Body of pancreas (tissue), 4 donors: ENCODE results near the gene KDM2A. TPM values are rescaled to one million over a fixed set of nuclear protein-coding genes. Genes with fewer than 3 reads are reported as not detected.

ENCODE experiments used
- ATAC-seq: fragments of 150-250 bp; one replicate; pipeline ENCODE4 v1.9.1; 2016
- DNase-seq, 4 donors: peaks; one replicate each; pipeline ENCODE4 v3.0.0-alpha.2; 2019
- H3K27ac ChIP-seq, 4 donors: fragments of 200-600 bp; sonication (generic); 1 replicate in 3 of 4; 2 replicates in 1 of 4; pipeline versions ENCODE4 v1.5.1 to v1.6.1; 2016 to 2019; ENCODE audit warnings: mild to moderate bottlenecking in 1 of 4, mixed read lengths in 1 of 4, moderate library complexity in 1 of 4
- H3K27me3 ChIP-seq, 2 donors: fragments of 200-600 bp; sonication (generic); one replicate each; pipeline ENCODE4 v1.6.0; 2016; ENCODE audit warnings: mild to moderate bottlenecking in 1 of 2
- H3K36me3 ChIP-seq, 2 donors: fragments of 200-600 bp; sonication (generic); replicated peaks in 1 of 2; 2 replicates each; pipeline ENCODE4 v1.5.1; 2016; ENCODE audit warnings: low read depth in 2 of 2; ENCODE audit not compliant: insufficient read depth in 1 of 2
- H3K4me1 ChIP-seq: fragments of 200-600 bp; sonication (generic); one replicate; pipeline ENCODE4 v1.6.0; 2016
- H3K4me3 ChIP-seq, 2 donors: fragments of 200-600 bp; sonication (generic); 1 replicate in 1 of 2; 2 replicates in 1 of 2; pipeline ENCODE4 v1.5.1; 2016 to 2019
- H3K9me3 ChIP-seq, 3 donors: fragments of 200-600 bp; sonication (generic); 1 replicate in 2 of 3; 2 replicates in 1 of 3; pipeline ENCODE4 v1.5.1; 2016
- POLR2A ChIP-seq, 3 donors: fragments of 450-650 bp; IDR thresholded peaks; one replicate each; pipeline ENCODE4 v1.6.1; 2016; ENCODE audit warnings: antibody characterized with exemption in 3 of 3, mild to moderate bottlenecking in 2 of 3
- WGBS, 2 donors: methylation state at CpG; one replicate each; pipeline ENCODE4 v1.1.5; 2017; 5-methylcytosine and 5-hydroxymethylcytosine counted together
- intact Hi-C: fragments of 100-400 bp; cut with DNase I; formaldehyde crosslinking; loops from one replicate; pipeline ENCODE4 v1.15.1; 2023
- total RNA-seq, 2 donors: library from RNA; depleted of rRNA; stranded (reverse); fragments of >200 nt; gene quantifications; one replicate each; pipeline ENCODE4 v1.1.0, GENCODE V29; 2016
- TF ChIP-seq, protein P1 (sequence below), 7 experiments: fragments of 450-650 bp in 4 of 7; fragments of 200-600 bp in 3 of 7; sonication (generic) in 3 of 7; IDR thresholded peaks; one replicate each; pipeline ENCODE4 v1.5.1; 2016 to 2019; ENCODE audit warnings: antibody characterized with exemption in 7 of 7

KDM2A gene
- total RNA-seq, 2 donors from 2014 or later: 26.5 to 29.0 TPM

DNA sequence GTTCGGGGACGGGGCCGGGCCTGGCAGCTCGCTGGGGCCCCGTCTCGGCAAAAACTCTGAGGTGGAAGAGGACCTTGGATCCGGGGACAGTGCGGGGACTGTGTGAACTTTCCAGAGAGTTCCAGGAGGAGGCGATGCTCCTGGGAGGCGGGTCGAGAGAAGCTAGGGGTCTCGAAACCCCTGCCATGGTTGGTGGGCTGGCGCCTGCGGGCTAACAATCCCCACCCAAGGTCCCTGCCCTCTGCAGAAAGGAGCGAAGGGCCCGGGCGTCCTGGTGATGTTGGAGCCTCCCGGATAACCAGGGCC lies 142.5 kb downstream of the KDM2A start:
- DNase-seq: no peak
- WGBS, 2 donors: 14 to 43% methylated on average over 4 to 18 of the region's 18 CpGs
- no peak for ATAC-seq
- no peak overlapping the region for H3K27ac ChIP-seq
- intact Hi-C loops: loop anchor here (5.0 kb wide), 1 partner anchor 126 kb away; no protein-coding TSS in a partner anchor
- no peak overlapping the region for H3K4me3 ChIP-seq
- H3K36me3 ChIP-seq: no peaks in the 10 kb centered on the region
- no peaks in the 10 kb centered on the region for H3K27me3 ChIP-seq
- peaks cover 25% of the 10 kb centered on the region for H3K4me1 ChIP-seq
- TF ChIP-seq POLR2A (IDR thresholded peaks at IDR 0.05): no peak
- TF ChIP-seq, protein P1, sequence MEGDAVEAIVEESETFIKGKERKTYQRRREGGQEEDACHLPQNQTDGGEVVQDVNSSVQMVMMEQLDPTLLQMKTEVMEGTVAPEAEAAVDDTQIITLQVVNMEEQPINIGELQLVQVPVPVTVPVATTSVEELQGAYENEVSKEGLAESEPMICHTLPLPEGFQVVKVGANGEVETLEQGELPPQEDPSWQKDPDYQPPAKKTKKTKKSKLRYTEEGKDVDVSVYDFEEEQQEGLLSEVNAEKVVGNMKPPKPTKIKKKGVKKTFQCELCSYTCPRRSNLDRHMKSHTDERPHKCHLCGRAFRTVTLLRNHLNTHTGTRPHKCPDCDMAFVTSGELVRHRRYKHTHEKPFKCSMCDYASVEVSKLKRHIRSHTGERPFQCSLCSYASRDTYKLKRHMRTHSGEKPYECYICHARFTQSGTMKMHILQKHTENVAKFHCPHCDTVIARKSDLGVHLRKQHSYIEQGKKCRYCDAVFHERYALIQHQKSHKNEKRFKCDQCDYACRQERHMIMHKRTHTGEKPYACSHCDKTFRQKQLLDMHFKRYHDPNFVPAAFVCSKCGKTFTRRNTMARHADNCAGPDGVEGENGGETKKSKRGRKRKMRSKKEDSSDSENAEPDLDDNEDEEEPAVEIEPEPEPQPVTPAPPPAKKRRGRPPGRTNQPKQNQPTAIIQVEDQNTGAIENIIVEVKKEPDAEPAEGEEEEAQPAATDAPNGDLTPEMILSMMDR (IDR thresholded peaks at IDR 0.05): no peak
- H3K9me3 ChIP-seq: no peaks in the 10 kb centered on the region

DNA sequence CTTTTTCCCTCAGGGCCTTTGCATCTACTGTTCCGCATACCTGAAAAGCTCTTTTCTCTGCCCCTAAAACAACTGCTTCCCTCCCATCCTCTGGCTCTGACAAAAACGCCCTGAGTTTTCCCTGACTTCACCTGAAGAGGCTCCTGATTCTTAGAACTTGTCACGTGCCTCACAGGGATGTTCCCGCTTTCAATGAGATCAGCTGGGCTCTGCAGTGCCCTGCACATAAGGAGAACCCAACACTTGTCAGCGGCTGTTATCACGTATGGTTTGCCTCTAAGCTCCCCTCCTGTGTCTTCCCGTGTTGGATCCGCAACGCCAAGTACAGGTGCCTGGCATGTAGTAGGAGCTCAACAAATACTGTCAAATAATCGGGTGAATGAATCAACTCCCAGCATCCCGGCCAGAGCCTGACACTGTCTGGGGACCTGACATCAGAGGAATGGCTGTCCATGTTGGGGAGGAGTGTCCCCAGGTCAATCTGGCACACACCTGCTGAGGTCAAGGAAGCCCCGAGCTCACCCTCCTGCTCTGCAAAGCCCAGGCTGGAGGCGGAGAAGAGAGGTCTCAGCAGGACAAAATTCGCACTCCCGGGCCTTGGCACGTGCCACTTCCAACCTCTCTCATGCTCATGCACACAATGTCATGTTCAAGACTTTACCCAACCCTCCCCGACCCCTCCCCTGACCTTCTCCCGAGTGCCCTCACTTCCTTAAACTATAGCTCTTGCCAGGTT lies 143.1 kb downstream of the KDM2A start:
- TF ChIP-seq, protein P1 (IDR thresholded peaks at IDR 0.05): no peak
- TF ChIP-seq POLR2A (IDR thresholded peaks at IDR 0.05): no peak
- DNase-seq: peak in 1 of 4 donors; percentile 15
- Histone ChIP-seq H3K27me3 (no peaks in the 10 kb centered on the region), H3K27ac (no peak overlapping the region), H3K36me3 (no peaks in the 10 kb centered on the region), H3K4me3 (no peak overlapping the region), H3K9me3 (no peaks in the 10 kb centered on the region), H3K4me1 (peaks cover 25% of the 10 kb centered on the region)
- ATAC-seq: no peak
- 48 to 50% methylated on average over 15 to 18 of the region's 18 CpGs for WGBS, 2 donors
- intact Hi-C loops: loop anchor here (5.0 kb wide), 1 partner anchor 125 kb away; no protein-coding TSS in a partner anchor

DNA sequence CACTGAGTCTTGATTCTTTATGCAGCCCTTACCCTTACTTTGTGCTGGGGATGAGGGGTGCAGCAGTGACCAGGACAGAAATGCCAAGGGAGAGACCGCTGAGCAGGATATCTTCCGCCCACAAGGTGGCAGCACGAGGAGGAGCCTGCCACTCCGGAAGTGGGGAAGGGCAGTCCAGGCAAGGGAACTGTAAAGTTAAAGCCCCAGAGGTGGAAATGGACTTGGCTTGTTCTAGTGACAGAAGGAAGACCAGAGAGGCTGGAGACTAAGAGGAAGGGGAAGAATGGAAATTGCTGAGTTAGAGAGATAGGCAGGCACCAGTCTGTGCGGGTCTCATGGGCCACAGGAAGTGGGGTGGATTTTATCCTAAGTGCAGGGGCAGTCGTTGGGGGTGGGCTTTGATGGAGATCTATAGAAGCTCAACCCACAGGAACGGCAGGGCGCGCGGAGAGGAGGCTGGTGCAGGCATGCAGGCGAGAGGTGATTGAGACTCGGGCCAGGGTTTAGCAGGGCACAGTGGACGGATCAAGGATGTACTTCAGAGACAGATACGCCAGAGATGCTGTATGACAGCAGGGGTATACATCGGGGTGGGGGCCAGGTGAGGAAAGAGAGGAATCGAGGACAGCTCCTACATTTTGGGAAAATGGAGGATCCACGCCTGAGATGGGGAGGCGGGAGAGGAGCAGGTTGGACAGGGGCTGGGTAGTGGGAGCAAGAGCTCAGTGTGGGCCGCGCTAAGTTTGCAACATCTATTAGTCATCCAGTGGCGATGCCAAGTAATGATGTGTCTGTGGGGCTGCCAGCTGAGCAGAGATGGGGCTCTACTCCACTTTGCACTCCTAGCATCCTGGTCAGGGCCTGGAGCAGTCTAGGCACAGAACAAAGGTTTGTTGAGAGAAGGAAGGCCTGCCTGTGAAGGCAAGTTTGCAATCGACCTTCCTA lies 143.9 kb downstream of the KDM2A start:
- intact Hi-C loops: loop anchor here (5.0 kb wide), 1 partner anchor 124 kb away; no protein-coding TSS in a partner anchor
- ATAC-seq: peak; percentile 54
- WGBS, 2 donors: 36 to 52% methylated on average over 21 to 22 of the region's 22 CpGs
- Histone ChIP-seq H3K4me3 (no peak overlapping the region), H3K36me3 (no peaks in the 10 kb centered on the region), H3K27ac (peak overlapping the region in 3 of 4 donors; percentile 13 to 57 (median 46)), H3K9me3 (no peaks in the 10 kb centered on the region), H3K27me3 (no peaks in the 10 kb centered on the region), H3K4me1 (peaks cover 33% of the 10 kb centered on the region)
- TF ChIP-seq, protein P1 (IDR thresholded peaks at IDR 0.05): peak; percentile 76 to 92 (median 88)
- peak in 1 of 3 donors; percentile 29 for TF ChIP-seq POLR2A (IDR thresholded peaks at IDR 0.05)
- peak; percentile 85 to 88 (median 86) for DNase-seq

DNA sequence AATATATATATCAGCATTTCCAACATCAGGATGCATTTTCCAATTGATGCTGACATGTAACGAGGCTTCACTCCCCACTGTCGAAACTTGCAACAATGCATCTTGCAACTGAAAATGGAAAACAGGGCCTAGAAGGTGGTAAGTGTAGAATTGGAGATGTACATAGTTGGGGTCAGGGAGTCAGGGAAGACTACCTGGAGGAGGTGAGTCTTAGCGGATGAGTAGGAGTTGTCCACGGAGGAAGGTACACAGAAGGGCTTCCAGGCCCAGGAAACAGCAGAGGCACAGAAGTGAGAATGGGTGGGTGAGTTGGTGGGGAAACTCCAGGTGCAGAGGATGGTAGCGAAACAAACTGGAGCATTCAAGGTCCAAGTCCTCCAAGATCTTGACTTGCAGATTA lies 145.2 kb downstream of the KDM2A start:
- H3K9me3 ChIP-seq: no peaks in the 10 kb centered on the region
- WGBS, 2 donors: 89 to 93% methylated on average over 5 of the region's 5 CpGs
- TF ChIP-seq, protein P1 (IDR thresholded peaks at IDR 0.05): no peak
- TF ChIP-seq POLR2A (IDR thresholded peaks at IDR 0.05): no peak
- H3K27me3 ChIP-seq: no peaks in the 10 kb centered on the region
- H3K36me3 ChIP-seq: no peaks in the 10 kb centered on the region
- H3K4me1 ChIP-seq: peaks cover 46% of the 10 kb centered on the region
- DNase-seq (no peak), ATAC-seq (no peak)
- H3K27ac ChIP-seq: no peak overlapping the region
- intact Hi-C loops: loop anchor here (5.0 kb wide), 1 partner anchor 123 kb away; no protein-coding TSS in a partner anchor
- H3K4me3 ChIP-seq: no peak overlapping the region
